WI38 (cell line): Measurements from ENCODE around the gene ZNF365.

ENCODE experiments used
- H3K4me3 ChIP-seq: 2 replicates; pipeline ENCODE4 v1.5.1; 2011; ENCODE audit warnings: low read depth, mild to moderate bottlenecking, control low read depth, low read length
- CTCF ChIP-seq: IDR thresholded peaks from 2 replicates; pipeline ENCODE4 v1.5.1; 2012; ENCODE audit warnings: low read depth, mild to moderate bottlenecking, control low read depth, low read length

Gene ZNF365

GRCh38 chr10:62442006-62442405, 67.8 kb downstream of the ZNF365 start:
- TF ChIP-seq CTCF, result no peak
- no peak overlapping the region for H3K4me3 ChIP-seq

GRCh38 chr10:62442894-62443669, 68.9 kb downstream of the ZNF365 start:
- H3K4me3 ChIP-seq, result no peak overlapping the region
- no peak for TF ChIP-seq CTCF

- no peak overlapping the region for H3K4me3 ChIP-seq
- TF ChIP-seq CTCF, result no peak
Measured at GRCh38 chr10:62443866-62444265, 69.7 kb downstream of the ZNF365 start.

- H3K4me3 ChIP-seq, result no peak overlapping the region
- no peak for TF ChIP-seq CTCF
Measured at GRCh38 chr10:62446627-62447026, 72.5 kb downstream of the ZNF365 start.

GRCh38 chr10:62450912-62451610, 76.9 kb downstream of the ZNF365 start:
- no peak for TF ChIP-seq CTCF
- no peak overlapping the region for H3K4me3 ChIP-seq

- H3K4me3 ChIP-seq, result no peak overlapping the region
- no peak for TF ChIP-seq CTCF
Measured at GRCh38 chr10:62451611-62451975, 77.4 kb downstream of the ZNF365 start.
